ENCODE results near the gene HIPK4. TPM values are rescaled to one million over a fixed set of nuclear protein-coding genes. Genes with fewer than 3 reads are reported as not detected.

The HIPK4 gene
- total RNA-seq, 1 donor, result 0.10 TPM

Other genes starting within 250 kb of the HIPK4 start
- gene MAP3K10, start 198.8 kb downstream of the HIPK4 start, total RNA-seq, result 6.3 TPM
- gene TTC9B, start 171.8 kb downstream of the HIPK4 start, total RNA-seq, result 0.10 TPM
- not detected for gene CCNP, start 163.5 kb downstream of the HIPK4 start, total RNA-seq
- 109 TPM for gene AKT2, start 104.8 kb downstream of the HIPK4 start, total RNA-seq
- 4.7 TPM for gene C19orf47, start 41.8 kb downstream of the HIPK4 start, total RNA-seq
- gene PLD3, start 41.5 kb downstream of the HIPK4 start, total RNA-seq, result 119 TPM
- 1.0 TPM for gene PRX, start 23.2 kb upstream of the HIPK4 start, total RNA-seq
- 16.1 TPM for gene SERTAD1, start 35.8 kb upstream of the HIPK4 start, total RNA-seq
- gene SERTAD3, start 54.2 kb upstream of the HIPK4 start, total RNA-seq, result 20.7 TPM
- 39.8 TPM for gene BLVRB, start 75.6 kb upstream of the HIPK4 start, total RNA-seq
- gene SPTBN4, start 76.8 kb upstream of the HIPK4 start, total RNA-seq, result under 0.01 TPM
- gene SHKBP1, start 186.7 kb upstream of the HIPK4 start, total RNA-seq, result 55.9 TPM
- gene LTBP4, start 211.2 kb upstream of the HIPK4 start, total RNA-seq, result 16.2 TPM

All from mononuclear cell (primary cell).